Fibroblast of lung (primary cell): ENCODE data around the gene DCST2. TPM values are rescaled to one million over a fixed set of nuclear protein-coding genes. Genes with fewer than 3 reads are reported as not detected.
A peak's percentile ranks its signal among the peaks of the same experiment; 100 is the strongest.

Experiments
- DNase-seq, 2 donors: peaks; one replicate each; pipeline versions ENCODE4 v3.0.0 to v3.0.0-alpha.2; 2010; ENCODE audit warnings: low read depth in 2 of 2
- H2AFZ ChIP-seq: 2 replicates; pipeline ENCODE4 v1.5.1; 2012; ENCODE audit warnings: low read length, control low read depth, inconsistent platforms
- H3K27ac ChIP-seq: 2 replicates; pipeline ENCODE4 v1.5.1; 2011; ENCODE audit warnings: low read length, control low read depth; ENCODE audit not compliant: insufficient read depth
- H3K27me3 ChIP-seq: 2 replicates; pipeline ENCODE4 v1.5.1; 2011; ENCODE audit warnings: mild to moderate bottlenecking, low read length; ENCODE audit not compliant: control insufficient read depth, insufficient read depth
- H3K36me3 ChIP-seq: 2 replicates; pipeline ENCODE4 v1.5.1; 2011; ENCODE audit warnings: low read length; ENCODE audit not compliant: control insufficient read depth, insufficient read depth
- H3K4me1 ChIP-seq: 2 replicates; pipeline ENCODE4 v1.5.1; 2011; ENCODE audit warnings: low read length; ENCODE audit not compliant: control insufficient read depth, insufficient read depth; ENCODE audit errors: extremely low read depth
- H3K4me2 ChIP-seq: 2 replicates; pipeline ENCODE4 v1.5.1; 2011; ENCODE audit warnings: low read length, control low read depth; ENCODE audit not compliant: insufficient read depth; ENCODE audit errors: extremely low read depth
- H3K4me3 ChIP-seq, 4 experiments: fragments of 200-600 bp in 1 of 4; sonication (generic) in 1 of 4; replicated peaks in 1 of 4; 2 replicates each; pipeline ENCODE4 v1.5.1; 2011 to 2016; ENCODE audit warnings: low read length in 4 of 4, low read depth in 3 of 4, mild to moderate bottlenecking in 3 of 4, control low read depth in 2 of 4, inconsistent platforms in 1 of 4, mixed read lengths in 1 of 4; ENCODE audit not compliant: insufficient read depth in 1 of 4; ENCODE audit errors: control extremely low read depth in 1 of 4
- H3K79me2 ChIP-seq: 2 replicates; pipeline ENCODE4 v1.5.1; 2012; ENCODE audit warnings: mild to moderate bottlenecking, low read length, inconsistent platforms; ENCODE audit not compliant: control insufficient read depth, insufficient read depth
- H3K9ac ChIP-seq: 2 replicates; pipeline ENCODE4 v1.5.1; 2011; ENCODE audit warnings: mild to moderate bottlenecking, low read length, control low read depth; ENCODE audit not compliant: insufficient read depth
- H3K9me3 ChIP-seq: 2 replicates; pipeline ENCODE4 v1.5.1; 2012; ENCODE audit warnings: low read depth, low read length; ENCODE audit not compliant: control insufficient read depth, insufficient read depth
- H4K20me1 ChIP-seq: 2 replicates; pipeline ENCODE4 v1.5.1; 2011; ENCODE audit warnings: low read length; ENCODE audit not compliant: control insufficient read depth, insufficient read depth; ENCODE audit errors: extremely low read depth
- EZH2 ChIP-seq: IDR thresholded peaks from 2 replicates; pipeline ENCODE4 v1.5.1; 2012; ENCODE audit warnings: low read length, control low read depth, mild to moderate bottlenecking; ENCODE audit errors: missing control alignments
- polyA plus RNA-seq, 2 donors: library from polyadenylated mRNA; depleted of rRNA in 1 of 2; stranded (reverse) in 1 of 2; unstranded in 1 of 2; fragments of >200 nt; gene quantifications; 2 replicates each; pipeline ENCODE4 v1.2.1, GENCODE V29; 2011 to 2012; ENCODE audit warnings: missing spikeins in 1 of 2
- total RNA-seq: library from RNA; depleted of rRNA; stranded (reverse); fragments of >200 nt; gene quantifications from 2 replicates; pipeline ENCODE4 v1.2.1, GENCODE V29; 2014
- TF ChIP-seq, protein P1 (sequence below), 2 donors: IDR thresholded peaks in 1 of 2; conservative IDR thresholded peaks in 1 of 2; 1 replicate in 1 of 2; 2 replicates in 1 of 2; pipeline ENCODE4 v1.5.1; 2011 to 2012; ENCODE audit warnings: low read length in 2 of 2, control low read depth in 1 of 2, inconsistent platforms in 1 of 2, low read depth in 1 of 2, mild to moderate bottlenecking in 1 of 2

Gene DCST2
- total and polyA plus RNA-seq, 2 donors (not counting 1 experiment from before 2014, with no cell fraction given) = 0.06 to 0.17 TPM

DNA sequence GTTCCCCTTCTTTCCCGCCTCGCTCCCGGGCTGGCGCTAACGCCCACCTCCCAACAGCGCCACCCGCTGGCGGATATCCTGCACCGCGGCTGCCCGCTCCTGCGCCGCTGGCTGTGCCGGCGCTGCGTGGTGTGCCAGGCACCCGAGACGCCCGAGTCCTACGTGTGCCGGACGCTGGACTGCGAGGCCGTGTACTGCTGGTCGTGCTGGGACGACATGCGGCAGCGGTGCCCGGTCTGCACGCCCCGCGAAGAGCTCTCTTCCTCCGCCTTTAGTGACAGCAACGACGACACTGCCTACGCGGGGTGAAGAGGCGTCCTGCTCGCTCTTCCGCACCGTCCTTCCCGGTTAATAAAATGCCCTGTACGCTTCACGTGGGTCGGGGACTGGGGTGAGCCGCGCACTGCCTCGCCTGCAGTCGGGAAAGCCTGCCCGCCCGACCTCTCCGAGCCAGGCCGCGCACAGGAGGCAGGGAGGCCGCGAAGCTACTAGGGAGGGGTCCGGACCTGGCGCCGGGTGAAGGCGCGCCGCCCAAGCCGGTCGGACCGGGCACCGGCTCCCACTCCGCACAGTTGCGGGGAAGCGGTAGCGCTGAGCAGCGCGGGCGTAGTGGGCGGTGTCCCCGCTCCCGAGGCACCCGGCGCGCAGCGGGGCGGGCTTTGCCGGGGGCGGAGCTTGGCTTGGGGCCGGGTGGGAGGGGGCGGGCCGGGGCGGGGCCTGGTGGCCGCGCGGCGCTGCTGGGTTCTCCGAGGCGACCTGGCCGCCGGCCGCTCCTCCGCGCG lies 17.2 kb upstream of the DCST2 start, which contains the start of gene ADAM15:
Gene ADAM15, plus strand, starts transcription at position 757 of the 782 bp plus-strand sequence. CDS start 71 bp downstream, outside the sequence.
- TF ChIP-seq EZH2 = no peak
- TF ChIP-seq, protein P1, sequence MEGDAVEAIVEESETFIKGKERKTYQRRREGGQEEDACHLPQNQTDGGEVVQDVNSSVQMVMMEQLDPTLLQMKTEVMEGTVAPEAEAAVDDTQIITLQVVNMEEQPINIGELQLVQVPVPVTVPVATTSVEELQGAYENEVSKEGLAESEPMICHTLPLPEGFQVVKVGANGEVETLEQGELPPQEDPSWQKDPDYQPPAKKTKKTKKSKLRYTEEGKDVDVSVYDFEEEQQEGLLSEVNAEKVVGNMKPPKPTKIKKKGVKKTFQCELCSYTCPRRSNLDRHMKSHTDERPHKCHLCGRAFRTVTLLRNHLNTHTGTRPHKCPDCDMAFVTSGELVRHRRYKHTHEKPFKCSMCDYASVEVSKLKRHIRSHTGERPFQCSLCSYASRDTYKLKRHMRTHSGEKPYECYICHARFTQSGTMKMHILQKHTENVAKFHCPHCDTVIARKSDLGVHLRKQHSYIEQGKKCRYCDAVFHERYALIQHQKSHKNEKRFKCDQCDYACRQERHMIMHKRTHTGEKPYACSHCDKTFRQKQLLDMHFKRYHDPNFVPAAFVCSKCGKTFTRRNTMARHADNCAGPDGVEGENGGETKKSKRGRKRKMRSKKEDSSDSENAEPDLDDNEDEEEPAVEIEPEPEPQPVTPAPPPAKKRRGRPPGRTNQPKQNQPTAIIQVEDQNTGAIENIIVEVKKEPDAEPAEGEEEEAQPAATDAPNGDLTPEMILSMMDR (conservative IDR thresholded peaks at IDR 0.05 in 1 of 2, IDR thresholded peaks at IDR 0.05 in 1 of 2; ENCODE audit: low read depth in 1 of 2, low read length in 2 of 2) = peak; percentile 66 to 82
- peak within 1 kb of the TSS; percentile 65 for H3K9ac ChIP-seq
- peak; percentile 56 to 66 for DNase-seq
- no peaks in the 10 kb centered on the region for H3K27me3 ChIP-seq
- H3K36me3 ChIP-seq = no peaks in the 10 kb centered on the region
- peak within 1 kb of the TSS; percentile 92 for H2AFZ ChIP-seq
- H3K4me2 ChIP-seq = peak within 1 kb of the TSS; percentile 93
- no peaks in the 10 kb centered on the region for H4K20me1 ChIP-seq
- peak within 1 kb of the TSS; percentile 56 for H3K27ac ChIP-seq
- H3K4me3 ChIP-seq = peak within 1 kb of the TSS; percentile 72 to 79 (median 76)
- H3K4me1 ChIP-seq = peaks cover 7% of the 10 kb centered on the region
- no peaks in the 10 kb centered on the region for H3K9me3 ChIP-seq
- no peaks in the 10 kb centered on the region for H3K79me2 ChIP-seq

DNA sequence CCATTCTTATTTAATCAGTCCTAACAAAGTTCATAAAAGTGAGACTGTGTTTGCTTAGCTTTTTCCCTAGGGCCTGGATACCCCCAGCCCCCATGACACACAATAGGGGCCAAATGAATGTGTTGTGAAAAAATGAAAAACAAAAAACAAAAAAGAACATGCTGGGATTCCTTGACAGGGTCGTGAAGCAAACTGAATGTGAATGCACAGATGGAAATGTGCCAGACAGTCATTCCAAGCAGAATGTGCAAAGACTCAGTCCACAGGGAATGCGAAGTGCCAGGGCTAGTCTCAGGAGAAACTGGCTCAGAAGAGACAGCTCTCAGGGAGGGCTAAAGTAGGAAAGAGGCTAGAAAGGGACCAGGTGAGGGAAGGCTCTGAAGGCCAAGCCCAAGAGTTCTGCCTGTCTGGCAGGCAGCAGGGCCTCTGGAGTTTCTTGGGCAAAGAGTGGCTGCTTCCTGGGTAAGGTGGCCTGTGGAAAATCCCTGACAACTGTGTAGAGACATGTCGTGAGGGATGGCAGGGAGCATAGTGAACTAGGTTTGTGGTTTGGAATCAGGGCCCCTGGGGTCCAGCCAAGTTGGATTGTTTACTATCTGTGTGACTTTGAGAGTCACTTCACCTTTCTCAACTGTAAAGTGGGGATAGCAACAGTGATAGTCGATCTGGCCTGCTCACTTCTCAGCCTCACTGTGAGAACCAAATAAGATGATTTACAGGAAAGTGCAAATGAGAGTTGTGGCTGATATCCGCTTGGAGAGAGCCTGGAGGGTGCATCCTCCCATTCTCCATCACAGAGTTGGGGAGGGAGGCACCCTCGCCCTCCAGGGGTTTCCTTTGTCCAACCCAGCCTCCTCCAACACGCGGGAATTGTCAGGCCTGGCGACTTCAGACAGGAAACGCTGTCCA lies 16.3 kb upstream of the DCST2 start:
- TF ChIP-seq EZH2 = no peak
- TF ChIP-seq, protein P1 (conservative IDR thresholded peaks at IDR 0.05 in 1 of 2, IDR thresholded peaks at IDR 0.05 in 1 of 2; ENCODE audit: low read depth in 1 of 2, low read length in 2 of 2) = no peak
- no peaks in the 10 kb centered on the region for H4K20me1 ChIP-seq
- no peaks in the 10 kb centered on the region for H3K36me3 ChIP-seq
- peak overlapping the region; percentile 92 for H2AFZ ChIP-seq
- peak overlapping the region in 3 of 4 experiments; percentile 41 to 79 (median 46) for H3K4me3 ChIP-seq
- no peaks in the 10 kb centered on the region for H3K9me3 ChIP-seq
- H3K27ac ChIP-seq = peak overlapping the region; percentile 6
- no peaks in the 10 kb centered on the region for H3K79me2 ChIP-seq
- DNase-seq = peak; percentile 37 to 54
- H3K4me1 ChIP-seq = peaks cover 9% of the 10 kb centered on the region
- peak overlapping the region; percentile 36 for H3K9ac ChIP-seq
- H3K27me3 ChIP-seq = no peaks in the 10 kb centered on the region
- H3K4me2 ChIP-seq = peak overlapping the region; percentile 44
